ENCODE measurements around the gene CAP1. TPM values are rescaled to one million over a fixed set of nuclear protein-coding genes. Genes with fewer than 3 reads are reported as not detected.
"Not testable (repeated sequence)": the region's sequence is repeated elsewhere in the genome, so short reads cannot be mapped to it uniquely, and the experiment has no call there.

Gene CAP1
- total RNA-seq, 1 donor from 2014 or later: 66.0 TPM

- intact Hi-C loops (cut with micrococcal nuclease): no loop called here
- Histone ChIP-seq H3K36me3 (no peaks in the 10 kb centered on the region), H3K9me3 (replicated peaks) (no peaks in the 10 kb centered on the region), H3K27ac (replicated peaks) (peak overlapping the region; percentile 100), H3K4me3 (peak overlapping the region; percentile 15), H3K27me3 (ENCODE audit: low read depth) (no peaks in the 10 kb centered on the region), H3K4me1 (peaks cover 69% of the 10 kb centered on the region)
- TF ChIP-seq, protein P1, sequence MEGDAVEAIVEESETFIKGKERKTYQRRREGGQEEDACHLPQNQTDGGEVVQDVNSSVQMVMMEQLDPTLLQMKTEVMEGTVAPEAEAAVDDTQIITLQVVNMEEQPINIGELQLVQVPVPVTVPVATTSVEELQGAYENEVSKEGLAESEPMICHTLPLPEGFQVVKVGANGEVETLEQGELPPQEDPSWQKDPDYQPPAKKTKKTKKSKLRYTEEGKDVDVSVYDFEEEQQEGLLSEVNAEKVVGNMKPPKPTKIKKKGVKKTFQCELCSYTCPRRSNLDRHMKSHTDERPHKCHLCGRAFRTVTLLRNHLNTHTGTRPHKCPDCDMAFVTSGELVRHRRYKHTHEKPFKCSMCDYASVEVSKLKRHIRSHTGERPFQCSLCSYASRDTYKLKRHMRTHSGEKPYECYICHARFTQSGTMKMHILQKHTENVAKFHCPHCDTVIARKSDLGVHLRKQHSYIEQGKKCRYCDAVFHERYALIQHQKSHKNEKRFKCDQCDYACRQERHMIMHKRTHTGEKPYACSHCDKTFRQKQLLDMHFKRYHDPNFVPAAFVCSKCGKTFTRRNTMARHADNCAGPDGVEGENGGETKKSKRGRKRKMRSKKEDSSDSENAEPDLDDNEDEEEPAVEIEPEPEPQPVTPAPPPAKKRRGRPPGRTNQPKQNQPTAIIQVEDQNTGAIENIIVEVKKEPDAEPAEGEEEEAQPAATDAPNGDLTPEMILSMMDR (IDR thresholded peaks at IDR 0.05; ENCODE audit: borderline replicate concordance): no peak
- peak; percentile 76 for DNase-seq
These were observed 4.0 kb upstream of the CAP1 start for GRCh38 chr1:40036574-40036973.

DNA sequence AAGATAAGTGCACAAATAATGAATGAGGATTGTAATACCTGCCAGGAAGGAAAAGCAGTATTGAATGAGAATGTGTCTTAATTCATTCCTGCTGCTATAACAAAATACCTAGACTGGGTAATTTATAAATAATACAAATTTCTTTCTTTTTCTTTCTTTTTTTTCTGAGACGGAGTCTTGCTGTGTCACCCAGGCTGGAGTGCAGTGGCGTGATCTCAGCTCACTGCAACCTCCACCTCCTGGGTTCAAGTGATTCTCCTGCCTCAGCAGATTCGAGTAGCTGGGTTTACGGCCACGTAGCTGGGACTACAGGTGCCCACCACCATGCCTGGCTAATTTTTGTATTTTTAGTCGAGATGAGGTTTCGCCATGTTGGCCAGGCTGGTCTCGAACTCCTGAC, 3.3 kb upstream of the CAP1 start:
- peak overlapping the region; percentile 100 for H3K27ac ChIP-seq (replicated peaks)
- H3K4me3 ChIP-seq; H3K27me3 ChIP-seq (ENCODE audit: low read depth); intact Hi-C loops (cut with micrococcal nuclease); DNase-seq; H3K36me3 ChIP-seq; H3K9me3 ChIP-seq (replicated peaks): not testable (repeated sequence)
- H3K4me1 ChIP-seq: peaks cover 76% of the 10 kb centered on the region

- H3K9me3 ChIP-seq (replicated peaks): no peaks in the 10 kb centered on the region
- TF ChIP-seq, protein P1 (IDR thresholded peaks at IDR 0.05; ENCODE audit: borderline replicate concordance): no peak
- intact Hi-C loops (cut with micrococcal nuclease): no loop called here
- no peak for DNase-seq
- peaks cover 90% of the 10 kb centered on the region for H3K4me1 ChIP-seq
- H3K27ac ChIP-seq (replicated peaks): peak overlapping the region; percentile 100
- H3K27me3 ChIP-seq (ENCODE audit: low read depth): no peaks in the 10 kb centered on the region
- H3K4me3 ChIP-seq: peak overlapping the region; percentile 96
- peaks cover 7% of the 10 kb centered on the region for H3K36me3 ChIP-seq
These were observed 1.8 kb upstream of the CAP1 start for GRCh38 chr1:40038697-40039096.

- no peak for DNase-seq
- peak overlapping the region; percentile 96 for H3K4me3 ChIP-seq
- intact Hi-C loops (cut with micrococcal nuclease): no loop called here
- TF ChIP-seq, protein P1 (IDR thresholded peaks at IDR 0.05; ENCODE audit: borderline replicate concordance): no peak
- peaks cover 7% of the 10 kb centered on the region for H3K36me3 ChIP-seq
- no peaks in the 10 kb centered on the region for H3K9me3 ChIP-seq (replicated peaks)
- H3K4me1 ChIP-seq: peaks cover 95% of the 10 kb centered on the region
- H3K27ac ChIP-seq (replicated peaks): peak overlapping the region; percentile 100
- H3K27me3 ChIP-seq (ENCODE audit: low read depth): no peaks in the 10 kb centered on the region
These were observed 1.2 kb upstream of the CAP1 start for GRCh38 chr1:40039245-40039756.

- peaks cover 96% of the 10 kb centered on the region for H3K4me1 ChIP-seq
- peak overlapping the region; percentile 100 for H3K27ac ChIP-seq (replicated peaks)
- H3K9me3 ChIP-seq (replicated peaks): no peaks in the 10 kb centered on the region
- TF ChIP-seq, protein P1 (IDR thresholded peaks at IDR 0.05; ENCODE audit: borderline replicate concordance): no peak
- peak overlapping the region; percentile 96 for H3K4me3 ChIP-seq
- no peaks in the 10 kb centered on the region for H3K27me3 ChIP-seq (ENCODE audit: low read depth)
- peak; percentile 92 for DNase-seq
- intact Hi-C loops (cut with micrococcal nuclease): no loop called here
- H3K36me3 ChIP-seq: peaks cover 7% of the 10 kb centered on the region
These were observed 595 bp upstream of the CAP1 start for GRCh38 chr1:40039757-40040510.

- intact Hi-C loops (cut with micrococcal nuclease): no loop called here
- H3K4me1 ChIP-seq: peaks cover 96% of the 10 kb centered on the region
- H3K27me3 ChIP-seq (ENCODE audit: low read depth): no peaks in the 10 kb centered on the region
- peak overlapping the region; percentile 100 for H3K27ac ChIP-seq (replicated peaks)
- peak overlapping the region; percentile 96 for H3K4me3 ChIP-seq
- peaks cover 7% of the 10 kb centered on the region for H3K36me3 ChIP-seq
- H3K9me3 ChIP-seq (replicated peaks): no peaks in the 10 kb centered on the region
- TF ChIP-seq, protein P1 (IDR thresholded peaks at IDR 0.05; ENCODE audit: borderline replicate concordance): no peak
- no peak for DNase-seq
These were observed 923 bp downstream of the CAP1 start for GRCh38 chr1:40041466-40041838.

Data from left ventricle myocardium inferior (tissue), 1 donor.